Activated naive CD4-positive, alpha-beta T cell treated with anti-CD3 and anti-CD28 coated beads, Interleukin-2, amount 10 ng/mL, durations not matched to agents 5 hours and 36 hours (primary cell): Measurements from ENCODE around the gene SLC25A46. TPM values are rescaled to one million over a fixed set of nuclear protein-coding genes. Genes with fewer than 3 reads are reported as not detected.

Experiments used
- total RNA-seq, 2 experiments: library from RNA; stranded (reverse); gene quantifications; one replicate each; pipeline ENCODE4 v1.2.3, GENCODE V29; 2021

The SLC25A46 gene
- total RNA-seq: 10 to 100 TPM; 41.6 to 41.9 TPM

DNA sequence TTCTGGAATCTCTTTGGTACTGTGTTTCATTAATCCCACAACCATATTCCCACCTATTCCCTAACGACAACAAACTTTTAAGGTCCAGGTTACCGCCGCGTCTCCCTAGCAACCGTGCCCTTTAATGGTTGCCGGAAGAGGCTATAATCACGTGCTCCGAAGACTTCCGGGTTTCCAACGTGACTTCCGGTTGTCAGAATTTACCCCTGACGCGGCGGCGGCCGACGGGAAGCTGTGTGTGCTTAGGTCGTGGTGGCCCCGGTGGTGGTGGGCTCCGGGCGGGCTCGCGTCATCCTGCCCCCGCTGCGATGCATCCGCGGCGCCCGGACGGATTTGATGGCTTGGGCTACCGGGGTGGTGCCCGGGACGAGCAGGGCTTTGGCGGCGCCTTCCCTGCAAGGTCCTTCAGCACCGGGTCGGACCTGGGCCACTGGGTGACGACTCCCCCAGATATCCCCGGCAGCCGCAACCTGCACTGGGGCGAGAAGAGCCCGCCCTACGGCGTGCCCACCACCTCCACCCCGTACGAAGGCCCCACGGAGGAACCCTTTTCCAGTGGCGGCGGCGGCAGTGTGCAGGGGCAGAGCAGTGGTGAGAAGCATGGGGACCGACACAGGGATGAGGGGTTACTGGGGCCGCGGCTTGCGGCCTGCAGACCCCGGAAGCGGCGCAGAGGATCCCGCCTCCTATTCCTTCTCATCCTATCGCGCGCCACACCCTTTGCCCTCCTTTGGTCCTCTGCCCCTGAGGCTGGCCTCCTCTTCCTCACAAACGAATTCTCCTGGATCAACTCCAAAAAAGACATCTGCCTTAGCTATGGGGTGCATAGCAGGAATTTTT is at the start of gene SLC25A46:
SLC25A46 (plus strand) TSS at position 196 of the 840 bp plus-strand sequence; CDS start at position 309, 113 bp downstream.

DNA sequence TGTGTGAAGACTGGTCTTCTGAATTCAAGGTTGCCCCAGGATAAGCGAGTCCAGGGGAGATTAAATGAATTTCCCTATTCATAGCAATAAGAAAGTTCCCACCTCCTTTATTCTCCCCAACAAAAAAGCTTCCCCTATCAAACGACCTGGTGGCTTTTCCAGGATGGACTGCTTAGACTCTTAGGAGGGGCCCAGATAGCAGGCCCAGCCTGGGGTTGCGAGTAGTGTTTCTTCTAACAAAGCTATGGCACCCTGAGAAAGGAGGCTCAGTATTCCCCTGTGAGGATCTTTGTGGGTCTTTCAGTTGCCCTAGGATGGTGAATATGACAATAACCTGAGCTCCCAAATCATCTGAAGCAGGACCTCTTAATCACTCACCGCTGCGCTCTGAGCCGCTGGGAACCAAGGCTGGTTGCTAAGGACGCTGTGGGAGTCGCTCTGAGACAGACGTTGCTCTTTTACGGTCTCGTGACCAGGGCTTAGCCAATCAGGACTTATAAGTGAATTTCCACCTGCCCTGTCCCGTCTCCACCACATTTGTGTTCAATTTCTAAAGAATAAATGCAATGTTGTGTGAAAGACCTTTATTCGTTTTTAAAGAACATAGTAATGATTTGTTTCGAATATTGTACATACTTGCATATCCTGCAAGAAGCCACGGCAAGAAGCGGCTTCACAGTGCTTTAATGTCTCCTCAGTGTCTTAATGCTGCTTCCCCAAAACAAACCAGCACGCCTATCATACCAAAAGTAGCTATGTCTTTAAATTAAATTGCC is 12.4 kb upstream of the SLC25A46 start, which contains the start of gene TMEM232:
TMEM232 (minus strand) TSS at position 423 of the 776 bp plus-strand sequence. CDS start 59,319 bp downstream, outside the sequence.

Other genes with a start within 250 kb of the SLC25A46 start
- gene TMEM232, start 12.3 kb upstream of the SLC25A46 start, total RNA-seq: under 1 TPM; 0.43 to 0.68 TPM